ENCODE results near the gene PHACTR3.
"Not testable (repeated sequence)": the region's sequence is repeated elsewhere in the genome, so short reads cannot be mapped to it uniquely, and the experiment has no call there.

PHACTR3 gene

DNA sequence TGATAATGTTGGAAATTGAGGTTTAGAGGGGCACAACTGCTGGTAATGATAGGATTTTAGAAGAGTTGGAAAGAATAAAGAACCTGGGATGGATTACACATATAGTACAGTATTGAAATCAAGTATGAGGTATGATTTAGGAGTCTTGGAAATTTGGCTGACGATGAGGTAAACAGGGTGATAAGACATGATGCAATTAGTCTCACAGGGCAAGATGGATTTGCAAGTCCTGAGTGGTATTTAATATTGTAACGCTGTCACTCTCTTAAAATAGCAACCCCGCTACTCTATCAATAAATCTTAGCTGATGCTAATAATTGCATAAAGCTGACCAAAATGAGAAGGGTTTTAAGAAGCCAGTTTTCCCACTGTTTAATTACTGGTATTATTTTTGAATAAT, 258.7 kb downstream of the PHACTR3 start:
- no peak for DNase-seq (ENCODE audit: low read depth)

DNA sequence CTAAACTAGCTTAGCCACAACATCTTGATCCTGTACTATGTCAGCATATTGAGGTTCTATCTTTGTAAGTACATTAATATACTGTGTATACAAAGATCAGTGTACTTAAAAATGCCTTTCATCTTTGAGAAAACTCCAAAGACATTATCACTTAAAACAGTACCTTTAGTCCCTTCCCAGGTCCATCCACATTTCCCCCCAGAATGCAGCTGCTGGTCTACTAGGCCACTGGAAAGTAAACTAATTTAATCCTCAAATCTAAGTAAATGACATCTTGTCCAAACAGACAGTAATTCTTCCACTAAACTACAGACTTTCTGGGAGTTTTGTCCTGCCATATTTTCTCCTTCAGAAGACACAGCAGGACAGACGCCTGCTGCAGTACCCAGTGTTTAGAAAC, 260.4 kb downstream of the PHACTR3 start:
- DNase-seq (ENCODE audit: low read depth) = no peak

- DNase-seq (ENCODE audit: low read depth) = no peak
Measured at GRCh38 chr20:59866338-59866737, 262.0 kb downstream of the PHACTR3 start.

DNA sequence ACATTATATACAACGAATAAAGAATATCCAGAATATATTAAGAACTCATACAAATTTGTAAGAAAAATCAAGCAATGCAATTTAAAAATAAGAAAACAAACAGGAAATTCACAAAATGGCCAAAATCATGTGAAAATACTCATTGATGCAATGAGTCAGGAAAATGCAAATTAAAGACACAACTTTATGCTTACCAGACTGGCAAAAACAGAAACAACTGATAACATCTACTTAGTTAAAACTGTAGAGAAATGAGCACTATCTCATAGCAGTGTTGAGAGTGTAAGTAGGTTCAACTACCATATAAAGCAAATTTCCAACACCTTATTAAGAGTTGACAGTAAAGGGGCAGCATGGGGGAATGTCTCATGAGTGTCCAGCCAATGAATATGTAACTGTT, 266.8 kb downstream of the PHACTR3 start:
- no peak for DNase-seq (ENCODE audit: low read depth)

GRCh38 chr20:59873409-59873808, 269.1 kb downstream of the PHACTR3 start:
- no peak for DNase-seq (ENCODE audit: low read depth)

GRCh38 chr20:59880198-59880597, 275.9 kb downstream of the PHACTR3 start:
- DNase-seq (ENCODE audit: low read depth) = no peak

DNA sequence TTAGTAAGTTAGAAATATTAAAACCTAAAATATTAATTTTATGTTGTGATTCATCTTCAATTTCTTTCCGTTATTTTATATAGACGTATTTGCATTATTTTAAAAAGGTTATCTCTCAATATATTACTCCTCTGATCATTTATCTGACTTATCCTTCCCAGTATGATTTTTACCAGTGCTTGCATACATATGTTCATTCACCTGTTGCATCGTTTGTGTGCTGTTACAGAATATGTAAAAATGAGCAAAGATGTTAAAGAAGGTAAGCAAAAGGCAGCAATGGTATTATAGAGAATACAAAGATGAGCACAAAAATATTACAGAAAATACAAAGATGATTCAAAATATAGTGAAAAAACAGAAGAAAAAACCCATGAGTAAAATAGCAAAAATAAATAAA, 280.2 kb downstream of the PHACTR3 start:
- DNase-seq (ENCODE audit: low read depth) = no peak

DNA sequence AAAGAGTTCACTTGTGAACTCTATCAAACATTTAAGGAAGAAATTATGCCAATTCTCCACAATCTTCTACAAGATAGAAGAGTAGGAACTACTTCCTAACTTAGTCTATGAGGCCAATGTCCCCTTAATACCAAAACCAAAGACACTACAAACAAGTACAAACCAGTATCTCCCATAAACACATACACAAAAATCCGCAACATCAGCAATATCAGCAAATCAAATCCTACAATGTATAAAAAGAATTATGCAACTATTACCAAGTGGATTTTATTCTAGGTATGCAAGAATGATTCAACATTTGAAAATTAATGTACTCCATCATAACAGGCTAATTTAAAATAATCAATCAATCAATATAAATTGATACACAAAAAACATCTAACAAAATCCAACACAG, 283.7 kb downstream of the PHACTR3 start:
- DNase-seq (ENCODE audit: low read depth) = no peak

GRCh38 chr20:59890035-59890434, 285.7 kb downstream of the PHACTR3 start:
- DNase-seq (ENCODE audit: low read depth) = not testable (repeated sequence)

DNA sequence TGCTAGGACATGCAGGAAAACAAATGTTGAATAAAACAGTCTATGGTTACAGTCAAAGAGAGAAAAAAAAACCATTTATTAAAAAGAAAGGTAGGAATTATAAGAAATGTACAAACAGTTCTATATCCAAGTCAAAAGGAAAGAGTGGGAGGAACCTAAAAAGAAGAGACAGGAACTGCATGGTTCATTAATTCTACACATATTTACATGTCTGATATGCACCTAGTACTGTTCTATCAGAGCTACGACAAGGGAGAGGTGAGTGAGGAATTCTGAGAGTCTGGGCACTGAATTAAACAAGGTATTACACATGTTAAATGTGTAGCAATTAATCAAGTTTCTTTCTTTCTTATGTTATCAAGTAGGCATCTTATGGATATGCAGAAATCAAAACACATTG, 287.2 kb downstream of the PHACTR3 start:
- DNase-seq (ENCODE audit: low read depth) = no peak

GRCh38 chr20:59895908-59896307, 291.6 kb downstream of the PHACTR3 start:
- no peak for DNase-seq (ENCODE audit: low read depth)

Data from activated T-helper 9 cell treated with anti-CD3 and anti-CD28 coated beads, Interleukin-2, amount 50 U/mL, for 16 hours (primary cell).